A549 (cell line): ENCODE data around the gene ATP9A. TPM values are rescaled to one million over a fixed set of nuclear protein-coding genes. Genes with fewer than 3 reads are reported as not detected.

Experiments
- ATAC-seq, 2 experiments: fragments of 200-7000 bp in 1 of 2; fragments of >200 bp in 1 of 2; cut with Nextera tagmentation in 1 of 2; cut with Tn5 transposase in 1 of 2; 3 replicates each; pipeline versions ENCODE4 v1.8.0 to v1.9.1; 2018 to 2020; ENCODE audit warnings: mild to moderate bottlenecking in 1 of 2, moderate library complexity in 1 of 2
- CTCF ChIA-PET: fragments of 300-600 bp; sonication (Branson Sonifier 250); formaldehyde crosslinking; extraction: SDS; loops from one replicate; lab custom pipeline; 2021; ENCODE audit warnings: antibody characterized with exemption, inconsistent platforms; lab: Yijun Ruan, JAX
- POLR2A ChIA-PET: fragments of 350-600 bp; formaldehyde crosslinking; extraction: SDS; loops from one replicate; lab custom pipeline; 2021; ENCODE audit warnings: antibody characterized with exemption, inconsistent platforms; lab: Yijun Ruan, JAX
- DNase-seq, 2 experiments: peaks; one replicate each; pipeline versions ENCODE4 v3.0.0 to v3.0.0-alpha.2; 2011 to 2016; ENCODE audit warnings: low read depth in 1 of 2, low spot score in 1 of 2
- FAIRE-seq: peaks from 2 replicates; lab custom pipeline; 2011; peaks lifted over from hg19 to GRCh38; lab: Jason Lieb, UNC
- H3K27ac ChIP-seq, 2 experiments: fragments of >200 bp; sonication (Bioruptor Twin); formaldehyde crosslinking; 3 replicates each; pipeline ENCODE4 v1.5.1; 2016 to 2017
- H3K4me1 ChIP-seq: fragments of >200 bp; sonication (Bioruptor Twin); formaldehyde crosslinking; 3 replicates; pipeline ENCODE4 v1.6.1; 2016
- H3K4me2 ChIP-seq: fragments of >200 bp; sonication (Bioruptor Twin); formaldehyde crosslinking; 3 replicates; pipeline ENCODE4 v1.6.1; 2016
- H3K4me3 ChIP-seq: fragments of >200 bp; sonication (Bioruptor Twin); formaldehyde crosslinking; 3 replicates; pipeline ENCODE4 v1.5.1; 2016
- H3K9me3 ChIP-seq: fragments of >200 bp; sonication (Bioruptor Twin); formaldehyde crosslinking; 3 replicates; pipeline ENCODE4 v1.6.1; 2016
- BHLHE40 ChIP-seq: IDR thresholded peaks from 2 replicates; pipeline ENCODE4 v1.6.1; 2012; ENCODE audit warnings: low read depth, low read length, inconsistent platforms
- CBX8 ChIP-seq: fragments of 200-600 bp; sonication (generic); IDR thresholded peaks from 2 replicates; pipeline ENCODE4 v1.6.1; 2016
- CEBPB ChIP-seq, 2 experiments: fragments of >200 bp in 1 of 2; sonication (Bioruptor Twin) in 1 of 2; formaldehyde crosslinking in 1 of 2; IDR thresholded peaks; 2 replicates each; pipeline ENCODE4 v1.6.1; 2012 to 2016
- CHD4 ChIP-seq: fragments of 200-600 bp; sonication (generic); IDR thresholded peaks from 2 replicates; pipeline ENCODE4 v1.6.1; 2016; ENCODE audit warnings: antibody characterized with exemption, mild to moderate bottlenecking, borderline replicate concordance
- E2F6 ChIP-seq: IDR thresholded peaks from 2 replicates; pipeline ENCODE4 v1.6.1; 2012; ENCODE audit warnings: low read depth, borderline replicate concordance
- EHF ChIP-seq: fragments of 250-450 bp; sonication (Bioruptor Pico); IDR thresholded peaks from 2 replicates; pipeline ENCODE4 v1.5.0; 2020; ENCODE audit warnings: mild to moderate bottlenecking
- EHMT2 ChIP-seq: fragments of 200-600 bp; sonication (generic); IDR thresholded peaks from 2 replicates; pipeline ENCODE4 v1.6.1; 2016; ENCODE audit warnings: antibody characterized with exemption, low read depth, mild to moderate bottlenecking, moderate library complexity
- ELK1 ChIP-seq: fragments of 150-350 bp; IDR thresholded peaks from 2 replicates; pipeline ENCODE4 v1.6.1; 2014; ENCODE audit warnings: low read depth, mild to moderate bottlenecking, low read length
- FOSB ChIP-seq: fragments of 250-450 bp; sonication (Bioruptor Pico); IDR thresholded peaks from 2 replicates; pipeline ENCODE4 v1.5.0; 2020; ENCODE audit warnings: mild to moderate bottlenecking, moderate library complexity
- FOSL2 ChIP-seq, 2 experiments: fragments of 450-650 bp in 1 of 2; fragments of >200 bp in 1 of 2; sonication (Bioruptor Twin) in 1 of 2; formaldehyde crosslinking; IDR thresholded peaks; 2 replicates each; pipeline versions ENCODE4 v1.5.0 to v1.6.1; 2016 to 2020; ENCODE audit warnings: mild to moderate bottlenecking in 1 of 2, moderate library complexity in 1 of 2
- FOXS1 ChIP-seq: fragments of 250-450 bp; sonication (Bioruptor Pico); IDR thresholded peaks from 2 replicates; pipeline ENCODE4 v1.5.0; 2020; ENCODE audit warnings: mild to moderate bottlenecking, moderate library complexity
- HDAC2 ChIP-seq: fragments of 200-600 bp; sonication (generic); IDR thresholded peaks from 2 replicates; pipeline ENCODE4 v1.6.1; 2016
- HOXB5 ChIP-seq: fragments of 250-450 bp; sonication (Bioruptor Pico); IDR thresholded peaks from 2 replicates; pipeline ENCODE4 v1.5.0; 2020; ENCODE audit warnings: mild to moderate bottlenecking, moderate library complexity
- JUN ChIP-seq, 2 experiments: fragments of >200 bp; sonication (Bioruptor Twin); formaldehyde crosslinking; IDR thresholded peaks; 2 replicates in 1 of 2; 3 replicates in 1 of 2; pipeline ENCODE4 v1.6.1; 2016 to 2017
- KDM1A ChIP-seq: fragments of 200-600 bp; sonication (generic); IDR thresholded peaks from 2 replicates; pipeline ENCODE4 v1.6.1; 2016; ENCODE audit warnings: low read depth, mild to moderate bottlenecking
- KDM5A ChIP-seq: fragments of 200-600 bp; sonication (generic); IDR thresholded peaks from 2 replicates; pipeline ENCODE4 v1.6.1; 2016; ENCODE audit warnings: antibody characterized with exemption, mild to moderate bottlenecking
- MYC ChIP-seq: IDR thresholded peaks from 2 replicates; pipeline ENCODE4 v1.6.1; 2012; ENCODE audit warnings: mild to moderate bottlenecking, inconsistent platforms, low read length, improper control_type of control experiment, borderline replicate concordance
- NPAS2 ChIP-seq: fragments of 250-450 bp; sonication (Bioruptor Pico); IDR thresholded peaks from 2 replicates; pipeline ENCODE4 v1.8.0; 2022; ENCODE audit warnings: mild to moderate bottlenecking, moderate library complexity, borderline replicate concordance
- PHF8 ChIP-seq: fragments of 200-600 bp; sonication (generic); IDR thresholded peaks from 2 replicates; pipeline ENCODE4 v1.6.1; 2016; ENCODE audit warnings: low read depth, mild to moderate bottlenecking, antibody characterized with exemption, moderate library complexity, borderline replicate concordance
- POLR2A ChIP-seq: IDR thresholded peaks from 2 replicates; pipeline ENCODE4 v1.6.1; 2012; ENCODE audit warnings: mild to moderate bottlenecking, low read length
- RAD21 ChIP-seq, 2 experiments: fragments of >200 bp in 1 of 2; sonication (Bioruptor Twin) in 1 of 2; formaldehyde crosslinking in 1 of 2; IDR thresholded peaks in 1 of 2; conservative IDR thresholded peaks in 1 of 2; 2 replicates in 1 of 2; 3 replicates in 1 of 2; pipeline ENCODE4 v1.6.1; 2012 to 2018; ENCODE audit warnings: inconsistent platforms in 1 of 2
- RCOR1 ChIP-seq: fragments of 150-350 bp; IDR thresholded peaks from 2 replicates; pipeline ENCODE4 v1.6.1; 2014; ENCODE audit warnings: antibody characterized with exemption, low read length, low read depth
- RFX5 ChIP-seq: fragments of 450-650 bp; IDR thresholded peaks from 2 replicates; pipeline ENCODE4 v1.7.1; 2014; ENCODE audit warnings: antibody characterized with exemption, mild to moderate bottlenecking, moderate library complexity
- SMC3 ChIP-seq: fragments of >200 bp; sonication (Bioruptor Twin); formaldehyde crosslinking; IDR thresholded peaks from 3 replicates; pipeline ENCODE4 v1.6.1; 2018; ENCODE audit warnings: inconsistent platforms
- SREBF2 ChIP-seq: fragments of 450-650 bp; IDR thresholded peaks from 2 replicates; pipeline ENCODE4 v1.6.1; 2014; ENCODE audit warnings: mild to moderate bottlenecking, moderate library complexity
- ZC3H11A ChIP-seq: fragments of 450-650 bp; IDR thresholded peaks from 2 replicates; pipeline ENCODE4 v1.6.1; 2014; ENCODE audit warnings: antibody characterized with exemption, mild to moderate bottlenecking
- ZNF302 ChIP-seq: fragments of 250-450 bp; sonication (Bioruptor Pico); IDR thresholded peaks from 2 replicates; pipeline ENCODE4 v1.9.0; 2021; ENCODE audit warnings: inconsistent platforms, mild to moderate bottlenecking, moderate library complexity
- WGBS: methylation state at CpG from one replicate; pipeline ENCODE4 v1.1.6; 2017; ENCODE audit errors: missing lambda C conversion rate; 5-methylcytosine and 5-hydroxymethylcytosine counted together
- polyA plus RNA-seq, 4 experiments: library from polyadenylated mRNA; depleted of rRNA in 3 of 4; stranded (reverse); fragments of >200 nt; fragmentation: RNase III in 1 of 4; extraction: RNeasy Plus Mini Kit Qiagen cat#74134 plus additional on column Dnase treatment in 1 of 4; gene quantifications; 2 replicates in 3 of 4; 3 replicates in 1 of 4; pipeline ENCODE4 v1.2.3, GENCODE V29; 2011 to 2017
- TF ChIP-seq, protein P1 (sequence below): fragments of >200 bp; sonication (Bioruptor Twin); formaldehyde crosslinking; IDR thresholded peaks from 3 replicates; pipeline ENCODE4 v1.5.1; 2016

ATP9A gene
- polyA plus RNA-seq, 2 of the 4 experiments (the other 2 are of a cell fraction) = 9.9 to 23.6 TPM

DNA sequence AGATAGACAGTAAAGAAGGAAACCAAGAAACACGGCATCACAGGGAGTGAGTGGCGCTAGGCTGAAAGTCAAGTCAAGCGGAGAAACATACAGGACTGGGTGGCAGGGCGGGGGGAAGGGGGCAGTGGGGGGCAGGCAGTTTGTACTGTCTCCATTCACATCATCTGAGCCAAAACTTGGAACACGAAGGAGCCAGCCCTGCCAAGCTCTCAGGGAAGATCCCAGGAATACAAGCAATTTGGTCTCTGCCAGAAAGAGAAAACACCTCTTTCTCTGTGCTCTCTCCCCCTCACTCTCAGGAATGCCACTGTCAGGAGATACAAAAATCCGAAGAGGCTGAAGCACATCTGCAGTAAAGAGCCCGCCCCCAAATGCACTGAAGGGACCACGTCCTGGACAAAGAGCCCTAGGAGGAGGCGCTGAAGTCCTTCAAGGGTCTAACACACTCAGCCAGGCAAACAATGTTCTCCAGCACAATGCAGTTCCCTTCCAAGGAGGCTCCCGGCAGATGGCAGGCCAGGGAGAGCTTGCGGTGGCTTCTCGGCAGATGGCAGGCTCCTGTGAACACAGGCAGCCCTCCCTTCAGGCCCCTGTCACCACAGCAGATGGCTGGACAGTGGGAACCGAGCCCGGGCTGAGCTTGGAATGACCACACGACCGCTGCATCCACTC is 90.0 kb downstream of the ATP9A start (continued):
- no peak for TF ChIP-seq RFX5
- TF ChIP-seq BHLHE40 = no peak
- TF ChIP-seq SREBF2 = no peak
- no peak for TF ChIP-seq POLR2A

GRCh38 chr20:51668947-51669346 is 99.2 kb downstream of the ATP9A start:
- DNase-seq = no peak
- ChIA-PET CTCF (no interaction called here), POLR2A (no interaction called here)
- ATAC-seq = no peak
- Histone ChIP-seq H3K4me3 (no peak overlapping the region), H3K9me3 (no peaks in the 10 kb centered on the region), H3K27ac (no peak overlapping the region), H3K4me2 (no peak overlapping the region), H3K4me1 (peaks cover 8% of the 10 kb centered on the region; the same call in 2 of the 3 replicates)
- TF ChIP-seq BHLHE40 (no peak), CBX8 (no peak), CEBPB (IDR thresholded peaks at IDR 0.05) (no peak), HOXB5 (CRISPR knock-in tag) (no peak), KDM1A (no peak), CHD4 (no peak), RFX5 (no peak), PHF8 (no peak), RCOR1 (no peak), ZC3H11A (no peak), SMC3 (no peak), E2F6 (no peak), ZNF302 (CRISPR knock-in tag) (no peak), FOSL2 (IDR thresholded peaks at IDR 0.05) (no peak), FOSL2 (CRISPR knock-in tag; IDR thresholded peaks at IDR 0.05) (no peak), MYC (no peak), EHMT2 (no peak)
- TF ChIP-seq, protein P1, sequence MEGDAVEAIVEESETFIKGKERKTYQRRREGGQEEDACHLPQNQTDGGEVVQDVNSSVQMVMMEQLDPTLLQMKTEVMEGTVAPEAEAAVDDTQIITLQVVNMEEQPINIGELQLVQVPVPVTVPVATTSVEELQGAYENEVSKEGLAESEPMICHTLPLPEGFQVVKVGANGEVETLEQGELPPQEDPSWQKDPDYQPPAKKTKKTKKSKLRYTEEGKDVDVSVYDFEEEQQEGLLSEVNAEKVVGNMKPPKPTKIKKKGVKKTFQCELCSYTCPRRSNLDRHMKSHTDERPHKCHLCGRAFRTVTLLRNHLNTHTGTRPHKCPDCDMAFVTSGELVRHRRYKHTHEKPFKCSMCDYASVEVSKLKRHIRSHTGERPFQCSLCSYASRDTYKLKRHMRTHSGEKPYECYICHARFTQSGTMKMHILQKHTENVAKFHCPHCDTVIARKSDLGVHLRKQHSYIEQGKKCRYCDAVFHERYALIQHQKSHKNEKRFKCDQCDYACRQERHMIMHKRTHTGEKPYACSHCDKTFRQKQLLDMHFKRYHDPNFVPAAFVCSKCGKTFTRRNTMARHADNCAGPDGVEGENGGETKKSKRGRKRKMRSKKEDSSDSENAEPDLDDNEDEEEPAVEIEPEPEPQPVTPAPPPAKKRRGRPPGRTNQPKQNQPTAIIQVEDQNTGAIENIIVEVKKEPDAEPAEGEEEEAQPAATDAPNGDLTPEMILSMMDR = no peak
- FAIRE-seq = no peak
- WGBS = 78% methylated on average over 7 of the region's 7 CpGs

DNA sequence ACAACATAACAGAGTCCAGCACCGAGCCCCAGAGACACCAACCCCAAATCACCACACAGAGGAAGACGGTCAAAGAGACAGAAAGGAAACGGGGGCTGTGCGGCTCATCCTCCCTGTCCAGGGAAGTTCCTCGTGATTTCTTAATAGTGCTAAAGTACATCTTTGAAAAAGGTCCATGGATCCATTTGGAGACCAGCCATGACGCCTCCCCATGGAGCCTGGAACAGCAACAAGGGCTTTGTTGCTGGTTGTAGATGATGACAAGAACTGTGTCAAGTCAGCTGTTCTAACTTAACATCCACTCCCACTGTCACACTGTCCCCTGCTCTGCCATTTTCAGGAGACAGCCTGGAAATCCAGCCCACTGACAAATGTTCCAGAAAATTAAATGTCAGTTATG is 99.7 kb downstream of the ATP9A start:
- CTCF ChIA-PET = no interaction called here
- 87% methylated on average over 6 of the region's 6 CpGs for WGBS
- H3K4me3 ChIP-seq = no peak overlapping the region
- FAIRE-seq = no peak
- ATAC-seq = no peak
- H3K9me3 ChIP-seq = no peaks in the 10 kb centered on the region
- DNase-seq = no peak
- H3K27ac ChIP-seq = no peak overlapping the region
- TF ChIP-seq FOXS1 (CRISPR knock-in tag) = no peak
- TF ChIP-seq HDAC2 = no peak
- TF ChIP-seq EHF (CRISPR knock-in tag) = no peak
- TF ChIP-seq JUN (IDR thresholded peaks at IDR 0.05) = no peak
- TF ChIP-seq FOSB (CRISPR knock-in tag) = no peak
- TF ChIP-seq NPAS2 = no peak
- no peak for TF ChIP-seq CHD4
- TF ChIP-seq RAD21 (conservative IDR thresholded peaks at IDR 0.05 in 1 of 2, IDR thresholded peaks at IDR 0.05 in 1 of 2) = no peak
- no peak for TF ChIP-seq ZNF302 (CRISPR knock-in tag)
- no peak for TF ChIP-seq KDM5A
- TF ChIP-seq ELK1 = no peak
- POLR2A ChIA-PET = no interaction called here
- no peak overlapping the region for H3K4me2 ChIP-seq
- H3K4me1 ChIP-seq = peaks cover 8% of the 10 kb centered on the region; the same call in 2 of the 3 replicates
